C4-2B (cell line): ENCODE results near the gene EPC1.

Source experiments
- ZFX ChIP-seq: fragments of 450-650 bp; IDR thresholded peaks from 2 replicates; pipeline ENCODE4 v1.6.1; 2017
- TF ChIP-seq, protein P1 (sequence below): fragments of 450-650 bp; conservative IDR thresholded peaks from 2 replicates; pipeline ENCODE4 v1.5.1; 2017; ENCODE audit warnings: mild to moderate bottlenecking

GRCh38 chr10:32240471-32240870, 106.5 kb downstream of the EPC1 start:
- TF ChIP-seq, protein P1, sequence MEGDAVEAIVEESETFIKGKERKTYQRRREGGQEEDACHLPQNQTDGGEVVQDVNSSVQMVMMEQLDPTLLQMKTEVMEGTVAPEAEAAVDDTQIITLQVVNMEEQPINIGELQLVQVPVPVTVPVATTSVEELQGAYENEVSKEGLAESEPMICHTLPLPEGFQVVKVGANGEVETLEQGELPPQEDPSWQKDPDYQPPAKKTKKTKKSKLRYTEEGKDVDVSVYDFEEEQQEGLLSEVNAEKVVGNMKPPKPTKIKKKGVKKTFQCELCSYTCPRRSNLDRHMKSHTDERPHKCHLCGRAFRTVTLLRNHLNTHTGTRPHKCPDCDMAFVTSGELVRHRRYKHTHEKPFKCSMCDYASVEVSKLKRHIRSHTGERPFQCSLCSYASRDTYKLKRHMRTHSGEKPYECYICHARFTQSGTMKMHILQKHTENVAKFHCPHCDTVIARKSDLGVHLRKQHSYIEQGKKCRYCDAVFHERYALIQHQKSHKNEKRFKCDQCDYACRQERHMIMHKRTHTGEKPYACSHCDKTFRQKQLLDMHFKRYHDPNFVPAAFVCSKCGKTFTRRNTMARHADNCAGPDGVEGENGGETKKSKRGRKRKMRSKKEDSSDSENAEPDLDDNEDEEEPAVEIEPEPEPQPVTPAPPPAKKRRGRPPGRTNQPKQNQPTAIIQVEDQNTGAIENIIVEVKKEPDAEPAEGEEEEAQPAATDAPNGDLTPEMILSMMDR: no peak
- TF ChIP-seq ZFX: no peak
